GM21381 (cell line): ENCODE measurements around the gene STAC3.

Experiments
- ATAC-seq: cut with Tn5 transposase; IDR thresholded peaks from one replicate; pipeline ENCODE4 v1.9.1; 2021; ENCODE audit warnings: mild to moderate bottlenecking, moderate library complexity; ENCODE audit not compliant: unreplicated experiment

Gene STAC3

DNA sequence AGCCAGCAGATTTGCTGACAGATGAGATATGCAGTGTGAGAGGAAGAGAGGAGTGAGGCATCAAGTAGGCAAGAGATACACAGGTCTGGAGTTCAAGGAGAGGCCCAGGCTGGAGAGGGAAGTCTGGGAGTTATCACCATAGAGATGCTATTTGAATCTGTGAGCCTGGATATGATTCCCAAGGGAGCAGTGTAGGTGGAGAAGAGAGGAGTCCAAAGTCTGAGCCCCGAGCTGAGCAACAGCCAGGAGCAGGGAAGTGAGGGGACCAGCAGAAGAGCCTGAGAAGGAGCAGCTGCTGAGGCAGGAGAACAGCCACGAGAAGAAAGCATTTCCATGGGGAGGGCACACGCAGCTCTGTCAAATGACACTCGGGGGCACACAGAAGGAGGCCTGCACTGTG, 54.5 kb downstream of the STAC3 start:
- no peak for ATAC-seq

DNA sequence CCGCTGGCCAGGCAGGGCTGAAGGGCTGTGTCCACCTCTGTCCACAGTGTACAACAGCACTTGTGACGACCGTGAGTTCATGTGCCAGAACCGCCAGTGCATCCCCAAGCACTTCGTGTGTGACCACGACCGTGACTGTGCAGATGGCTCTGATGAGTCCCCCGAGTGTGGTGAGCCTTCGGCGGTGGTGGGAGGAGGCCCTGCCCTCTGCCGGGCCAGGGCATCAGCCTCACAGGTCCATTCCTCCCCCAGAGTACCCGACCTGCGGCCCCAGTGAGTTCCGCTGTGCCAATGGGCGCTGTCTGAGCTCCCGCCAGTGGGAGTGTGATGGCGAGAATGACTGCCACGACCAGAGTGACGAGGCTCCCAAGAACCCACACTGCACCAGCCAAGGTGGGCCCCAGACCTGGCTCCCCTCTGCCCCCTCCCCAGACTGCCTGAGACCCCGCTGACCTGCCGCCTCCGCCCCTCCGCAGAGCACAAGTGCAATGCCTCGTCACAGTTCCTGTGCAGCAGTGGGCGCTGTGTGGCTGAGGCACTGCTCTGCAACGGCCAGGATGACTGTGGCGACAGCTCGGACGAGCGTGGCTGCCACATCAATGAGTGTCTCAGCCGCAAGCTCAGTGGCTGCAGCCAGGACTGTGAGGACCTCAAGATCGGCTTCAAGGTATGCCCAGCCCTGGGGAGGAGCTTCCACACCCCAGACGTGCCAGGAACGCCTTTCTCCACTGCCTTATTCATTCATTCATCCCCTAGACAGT, 55.2 kb downstream of the STAC3 start:
- ATAC-seq = no peak

- ATAC-seq = no peak
Measured at GRCh38 chr12:57195186-57195585, 55.8 kb downstream of the STAC3 start.

DNA sequence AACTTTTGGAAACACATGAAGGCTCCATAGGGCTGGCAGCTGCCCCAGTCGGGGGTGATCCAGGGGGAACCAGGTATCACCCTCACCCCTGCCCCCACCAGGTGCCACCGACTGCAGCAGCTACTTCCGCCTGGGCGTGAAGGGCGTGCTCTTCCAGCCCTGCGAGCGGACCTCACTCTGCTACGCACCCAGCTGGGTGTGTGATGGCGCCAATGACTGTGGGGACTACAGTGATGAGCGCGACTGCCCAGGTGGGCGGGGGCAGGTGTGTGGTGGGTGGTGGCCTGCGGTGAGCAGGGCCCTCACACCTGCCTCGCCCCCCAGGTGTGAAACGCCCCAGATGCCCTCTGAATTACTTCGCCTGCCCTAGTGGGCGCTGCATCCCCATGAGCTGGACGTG, 56.7 kb downstream of the STAC3 start:
- no peak for ATAC-seq

DNA sequence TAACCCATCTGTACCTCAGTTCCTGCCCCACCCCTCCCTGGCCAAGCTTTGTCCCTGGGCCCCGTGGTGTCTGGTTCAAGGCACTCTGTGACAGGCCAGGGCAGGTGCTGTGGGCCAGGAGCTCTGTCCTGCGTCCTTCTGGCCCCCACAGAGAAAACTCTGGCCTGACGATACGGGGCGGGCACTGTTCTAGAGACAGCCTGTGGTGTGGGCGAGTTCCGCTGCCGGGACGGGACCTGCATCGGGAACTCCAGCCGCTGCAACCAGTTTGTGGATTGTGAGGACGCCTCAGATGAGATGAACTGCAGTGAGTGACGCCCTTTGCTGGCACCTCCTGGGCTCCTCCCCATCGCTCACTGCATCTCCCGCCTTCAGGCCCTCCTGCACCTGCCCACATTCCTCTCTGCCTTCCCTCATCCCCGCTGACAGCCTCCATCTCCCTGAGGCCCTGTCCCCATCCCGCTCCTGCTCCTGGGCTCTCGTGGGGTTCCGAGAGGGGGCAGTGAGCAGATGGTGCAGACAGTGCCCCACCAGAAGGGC, 57.2 kb downstream of the STAC3 start:
- no peak for ATAC-seq
